HEK293 (cell line): ENCODE data around the gene OPCML.

Source experiments
- ZNF16 ChIP-seq: fragments of 450-650 bp; formaldehyde crosslinking; IDR thresholded peaks from 2 replicates; pipeline ENCODE4 v1.5.1; 2016; ENCODE audit warnings: low read depth, missing biosample characterization, missing genetic modification characterization
- ZNF747 ChIP-seq: fragments of 450-650 bp; formaldehyde crosslinking; IDR thresholded peaks from 2 replicates; pipeline ENCODE4 v1.5.1; 2016; ENCODE audit warnings: missing biosample characterization, missing genetic modification characterization
- TF ChIP-seq, protein P1 (sequence below): fragments of 450-650 bp; formaldehyde crosslinking; IDR thresholded peaks from 2 replicates; pipeline ENCODE4 v1.5.1; 2016; ENCODE audit warnings: missing biosample characterization, missing genetic modification characterization
- TF ChIP-seq, protein P2 (sequence below): fragments of 450-650 bp; formaldehyde crosslinking; IDR thresholded peaks from 2 replicates; pipeline ENCODE4 v1.5.1; 2016; ENCODE audit warnings: missing biosample characterization, missing genetic modification characterization

DNA sequence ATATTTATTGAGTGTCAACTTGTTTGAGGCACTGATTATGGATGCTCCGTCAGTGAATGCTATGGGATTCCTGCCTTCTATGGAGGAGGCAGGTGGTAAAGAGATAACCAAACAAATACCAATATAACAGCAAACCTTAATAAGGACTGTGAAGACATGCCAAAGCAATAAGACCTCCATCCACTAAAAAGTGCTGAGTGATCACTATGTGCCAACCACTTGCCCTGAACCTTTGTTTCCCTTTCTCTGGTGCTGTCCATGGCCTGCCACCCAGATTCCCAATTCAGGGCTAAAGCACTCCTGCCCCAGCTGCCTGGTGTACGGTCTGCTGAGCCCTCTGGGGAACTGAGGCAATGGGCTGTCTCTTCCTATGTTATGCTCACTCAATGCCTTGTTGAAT is 1074.9 kb downstream of the OPCML start:
- TF ChIP-seq ZNF747 (tag by site-specific recombination) (no peak), ZNF16 (tag by site-specific recombination) (no peak)
- TF ChIP-seq, protein P1, sequence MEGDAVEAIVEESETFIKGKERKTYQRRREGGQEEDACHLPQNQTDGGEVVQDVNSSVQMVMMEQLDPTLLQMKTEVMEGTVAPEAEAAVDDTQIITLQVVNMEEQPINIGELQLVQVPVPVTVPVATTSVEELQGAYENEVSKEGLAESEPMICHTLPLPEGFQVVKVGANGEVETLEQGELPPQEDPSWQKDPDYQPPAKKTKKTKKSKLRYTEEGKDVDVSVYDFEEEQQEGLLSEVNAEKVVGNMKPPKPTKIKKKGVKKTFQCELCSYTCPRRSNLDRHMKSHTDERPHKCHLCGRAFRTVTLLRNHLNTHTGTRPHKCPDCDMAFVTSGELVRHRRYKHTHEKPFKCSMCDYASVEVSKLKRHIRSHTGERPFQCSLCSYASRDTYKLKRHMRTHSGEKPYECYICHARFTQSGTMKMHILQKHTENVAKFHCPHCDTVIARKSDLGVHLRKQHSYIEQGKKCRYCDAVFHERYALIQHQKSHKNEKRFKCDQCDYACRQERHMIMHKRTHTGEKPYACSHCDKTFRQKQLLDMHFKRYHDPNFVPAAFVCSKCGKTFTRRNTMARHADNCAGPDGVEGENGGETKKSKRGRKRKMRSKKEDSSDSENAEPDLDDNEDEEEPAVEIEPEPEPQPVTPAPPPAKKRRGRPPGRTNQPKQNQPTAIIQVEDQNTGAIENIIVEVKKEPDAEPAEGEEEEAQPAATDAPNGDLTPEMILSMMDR, result no peak
- TF ChIP-seq, protein P2, sequence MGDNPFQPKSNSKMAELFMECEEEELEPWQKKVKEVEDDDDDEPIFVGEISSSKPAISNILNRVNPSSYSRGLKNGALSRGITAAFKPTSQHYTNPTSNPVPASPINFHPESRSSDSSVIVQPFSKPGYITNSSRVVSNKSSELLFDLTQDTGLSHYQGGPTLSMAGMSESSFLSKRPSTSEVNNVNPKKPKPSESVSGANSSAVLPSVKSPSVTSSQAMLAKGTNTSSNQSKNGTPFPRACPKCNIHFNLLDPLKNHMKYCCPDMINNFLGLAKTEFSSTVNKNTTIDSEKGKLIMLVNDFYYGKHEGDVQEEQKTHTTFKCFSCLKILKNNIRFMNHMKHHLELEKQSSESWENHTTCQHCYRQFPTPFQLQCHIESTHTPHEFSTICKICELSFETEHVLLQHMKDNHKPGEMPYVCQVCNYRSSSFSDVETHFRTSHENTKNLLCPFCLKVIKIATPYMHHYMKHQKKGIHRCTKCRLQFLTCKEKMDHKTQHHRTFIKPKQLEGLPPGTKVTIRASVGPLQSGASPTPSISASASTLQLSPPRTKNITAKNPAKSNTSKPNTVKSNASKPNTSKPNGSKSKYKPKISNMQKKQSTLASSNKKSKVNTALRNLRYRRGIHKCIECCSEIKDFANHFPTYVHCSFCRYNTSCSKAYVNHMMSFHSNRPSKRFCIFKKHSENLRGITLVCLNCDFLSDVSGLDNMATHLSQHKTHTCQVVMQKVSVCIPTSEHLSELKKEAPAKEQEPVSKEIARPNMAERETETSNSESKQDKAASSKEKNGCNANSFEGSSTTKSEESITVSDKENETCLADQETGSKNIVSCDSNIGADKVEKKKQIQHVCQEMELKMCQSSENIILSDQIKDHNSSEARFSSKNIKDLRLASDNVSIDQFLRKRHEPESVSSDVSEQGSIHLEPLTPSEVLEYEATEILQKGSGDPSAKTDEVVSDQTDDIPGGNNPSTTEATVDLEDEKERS (tag by site-specific recombination), result no peak
